Loucy (cell line): ENCODE measurements around the gene FOXC2.
"Not testable (repeated sequence)": the region's sequence is repeated elsewhere in the genome, so short reads cannot be mapped to it uniquely, and the experiment has no call there.

Experiments used
- H2AFZ ChIP-seq: fragments of 200-600 bp; sonication (generic); 2 replicates; pipeline ENCODE4 v1.6.0; 2016; ENCODE audit warnings: antibody characterized with exemption, mild to moderate bottlenecking, low read length, moderate library complexity
- H3F3A ChIP-seq: fragments of 200-600 bp; 2 replicates; pipeline ENCODE4 v1.6.0; 2016; ENCODE audit warnings: antibody characterized with exemption, low read depth, mild to moderate bottlenecking
- H3K27me3 ChIP-seq: fragments of 200-600 bp; sonication (generic); 2 replicates; pipeline ENCODE4 v1.6.1; 2014; ENCODE audit warnings: low read length, mild to moderate bottlenecking; ENCODE audit not compliant: insufficient read depth, poor library complexity, severe bottlenecking
- H3K36me3 ChIP-seq: fragments of 200-600 bp; sonication (generic); 2 replicates; pipeline ENCODE4 v1.6.1; 2016; ENCODE audit warnings: low read length; ENCODE audit not compliant: insufficient read depth
- H3K4me1 ChIP-seq: fragments of 200-600 bp; sonication (generic); 2 replicates; pipeline ENCODE4 v1.5.1; 2014; ENCODE audit warnings: low read length, mild to moderate bottlenecking; ENCODE audit not compliant: insufficient read depth, poor library complexity, severe bottlenecking
- H3K4me2 ChIP-seq: fragments of 200-600 bp; sonication (generic); 2 replicates; pipeline ENCODE4 v1.6.0; 2014; ENCODE audit warnings: antibody characterized with exemption, low read length, low read depth, mild to moderate bottlenecking; ENCODE audit not compliant: poor library complexity, severe bottlenecking
- H3K4me3 ChIP-seq: fragments of 200-600 bp; sonication (generic); 2 replicates; pipeline ENCODE4 v1.5.1; 2014; ENCODE audit warnings: low read length, mild to moderate bottlenecking, mixed read lengths; ENCODE audit not compliant: poor library complexity, severe bottlenecking
- H3K79me2 ChIP-seq: fragments of 200-600 bp; sonication (generic); 2 replicates; pipeline ENCODE4 v1.6.1; 2014; ENCODE audit warnings: low read length; ENCODE audit not compliant: insufficient read depth
- H3K9ac ChIP-seq: fragments of 200-600 bp; sonication (generic); 2 replicates; pipeline ENCODE4 v1.6.0; 2014; ENCODE audit warnings: mild to moderate bottlenecking, low read depth, low read length, moderate library complexity; ENCODE audit not compliant: poor library complexity, severe bottlenecking
- H3K9me2 ChIP-seq: fragments of 200-600 bp; sonication (generic); replicated peaks from 2 replicates; pipeline ENCODE4 v1.6.1; 2016; ENCODE audit warnings: low read depth, low read length, mixed read lengths
- H3K9me3 ChIP-seq: fragments of 200-600 bp; sonication (generic); 2 replicates; pipeline ENCODE4 v1.6.1; 2014; ENCODE audit warnings: mild to moderate bottlenecking, antibody characterized with exemption, low read length, low read depth; ENCODE audit not compliant: insufficient read depth
- H4K20me1 ChIP-seq: fragments of 200-600 bp; sonication (generic); 2 replicates; pipeline ENCODE4 v1.6.0; 2014; ENCODE audit warnings: antibody characterized with exemption, low read length, mild to moderate bottlenecking; ENCODE audit not compliant: insufficient read depth, poor library complexity, severe bottlenecking
- CTCF ChIP-seq: fragments of 200-600 bp; sonication (generic); conservative IDR thresholded peaks from 2 replicates; pipeline ENCODE4 v1.5.1; 2014; ENCODE audit warnings: mild to moderate bottlenecking, antibody characterized with exemption, low read length
- EZH2phosphoT487 ChIP-seq: fragments of 200-600 bp; IDR thresholded peaks from 2 replicates; pipeline ENCODE4 v1.6.1; 2018; ENCODE audit warnings: antibody characterized with exemption, mild to moderate bottlenecking, moderate library complexity, borderline replicate concordance

FOXC2 gene

DNA sequence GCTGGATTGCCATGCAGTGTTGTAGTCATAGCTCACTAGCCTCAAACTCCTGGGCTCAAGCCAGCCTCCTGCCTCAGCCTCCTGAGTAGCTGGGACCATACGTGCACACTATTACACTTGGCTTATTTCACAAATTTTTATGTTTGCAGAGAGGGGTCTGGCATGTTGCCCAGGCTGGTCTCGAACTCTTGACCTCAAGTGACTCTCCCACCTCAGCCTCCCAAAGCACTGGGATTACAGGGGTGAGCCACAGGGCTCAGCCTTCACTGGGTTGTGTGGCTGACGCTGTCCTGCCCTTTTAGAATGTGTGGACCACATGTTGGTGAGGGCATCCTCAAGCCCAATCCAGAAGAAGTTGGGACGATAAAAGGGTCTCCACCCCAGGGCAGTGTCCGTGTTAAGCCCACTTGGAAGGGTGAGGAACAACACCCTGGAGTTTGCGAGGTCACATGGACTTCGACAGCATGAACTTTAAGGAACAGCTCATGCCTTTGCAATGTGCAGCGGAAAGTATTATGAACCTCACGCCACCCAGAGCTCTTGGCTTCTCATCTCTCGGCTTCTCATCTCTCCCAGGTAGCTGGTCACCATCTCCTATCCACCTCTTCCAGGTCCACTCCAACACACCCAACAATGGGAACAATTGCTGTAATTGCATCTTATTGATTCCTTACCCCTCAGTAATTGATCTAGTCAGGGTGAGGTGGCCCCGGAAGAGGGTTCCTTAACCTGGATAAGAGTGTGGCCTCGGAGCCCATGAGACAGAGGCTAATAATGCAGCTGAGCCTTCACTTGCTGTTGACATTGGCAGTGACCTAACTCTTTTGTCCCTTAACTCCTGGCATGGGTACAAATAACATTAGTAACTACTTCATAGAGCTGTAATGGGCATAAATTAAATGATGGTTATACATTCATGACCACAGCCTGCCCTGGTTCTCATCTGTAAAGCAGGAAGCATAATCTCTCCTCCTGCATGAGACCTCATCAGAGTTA lies 18.4 kb downstream of the FOXC2 start:
- H3F3A ChIP-seq = no peaks in the 10 kb centered on the region
- no peaks in the 10 kb centered on the region for H3K9me2 ChIP-seq
- H4K20me1 ChIP-seq = no peaks in the 10 kb centered on the region
- no peak overlapping the region for H2AFZ ChIP-seq
- no peaks in the 10 kb centered on the region for H3K36me3 ChIP-seq
- no peak overlapping the region for H3K9ac ChIP-seq
- H3K4me2 ChIP-seq = no peak overlapping the region
- H3K4me1 ChIP-seq = no peaks in the 10 kb centered on the region
- no peaks in the 10 kb centered on the region for H3K9me3 ChIP-seq
- no peak overlapping the region for H3K4me3 ChIP-seq
- no peaks in the 10 kb centered on the region for H3K27me3 ChIP-seq
- H3K79me2 ChIP-seq = no peaks in the 10 kb centered on the region
- no peak for TF ChIP-seq CTCF
- no peak for TF ChIP-seq EZH2phosphoT487

- H2AFZ ChIP-seq = no peak overlapping the region
Observed at GRCh38 chr16:86585821-86586611, 19.4 kb downstream of the FOXC2 start.

GRCh38 chr16:86587487-86587886 lies 20.9 kb downstream of the FOXC2 start:
- Histone ChIP-seq H3K9ac (no peak overlapping the region), H3K4me2 (no peak overlapping the region), H3K79me2 (no peaks in the 10 kb centered on the region), H3F3A (no peaks in the 10 kb centered on the region), H3K4me3 (no peak overlapping the region), H3K27me3 (no peaks in the 10 kb centered on the region), H3K4me1 (peaks cover 3% of the 10 kb centered on the region), H2AFZ (no peak overlapping the region), H4K20me1 (no peaks in the 10 kb centered on the region), H3K9me2 (no peaks in the 10 kb centered on the region), H3K9me3 (no peaks in the 10 kb centered on the region), H3K36me3 (no peaks in the 10 kb centered on the region)
- no peak for TF ChIP-seq EZH2phosphoT487
- TF ChIP-seq CTCF = no peak

More at GRCh38 chr16:86585821-86586611, 19.4 kb downstream of the FOXC2 start:
- Histone ChIP-seq H3F3A (no peaks in the 10 kb centered on the region), H3K36me3 (no peaks in the 10 kb centered on the region), H3K4me3 (no peak overlapping the region), H3K79me2 (no peaks in the 10 kb centered on the region), H3K4me1 (no peaks in the 10 kb centered on the region), H3K4me2 (no peak overlapping the region), H4K20me1 (no peaks in the 10 kb centered on the region), H3K9me3 (no peaks in the 10 kb centered on the region), H3K9me2 (no peaks in the 10 kb centered on the region), H3K27me3 (no peaks in the 10 kb centered on the region), H3K9ac (no peak overlapping the region)
- no peak for TF ChIP-seq CTCF
- no peak for TF ChIP-seq EZH2phosphoT487

GRCh38 chr16:86587955-86588354 lies 21.3 kb downstream of the FOXC2 start:
- not testable (repeated sequence) for H3K4me1 ChIP-seq, H2AFZ ChIP-seq, H3F3A ChIP-seq, H3K4me3 ChIP-seq, H3K79me2 ChIP-seq, H3K4me2 ChIP-seq, H3K9ac ChIP-seq, H4K20me1 ChIP-seq, H3K9me2 ChIP-seq, H3K27me3 ChIP-seq, H3K36me3 ChIP-seq, H3K9me3 ChIP-seq
